NCI-H748 treated with DMSO at 0.1 percent for 48 hours (cell line): ENCODE data around the gene MBIP.

Experiments used
- DNase-seq: peaks from one replicate; lab custom pipeline; 2025; lab: John Stamatoyannopoulos, UW

Gene MBIP

GRCh38 chr14:36313206-36313605 is 7.2 kb downstream of the MBIP start:
- peak; percentile 47 for DNase-seq

- DNase-seq: no peak
Measured at GRCh38 chr14:36306836-36307235, 13.6 kb downstream of the MBIP start.

- DNase-seq: no peak
Measured at GRCh38 chr14:36304895-36305294, 15.5 kb downstream of the MBIP start.

GRCh38 chr14:36303960-36304359 is 16.5 kb downstream of the MBIP start:
- no peak for DNase-seq

GRCh38 chr14:36302823-36303222 is 17.6 kb downstream of the MBIP start:
- DNase-seq: no peak

- no peak for DNase-seq
Measured at GRCh38 chr14:36301159-36301558, 19.3 kb downstream of the MBIP start.

GRCh38 chr14:36300337-36300736 is 20.1 kb downstream of the MBIP start:
- DNase-seq: no peak

- no peak for DNase-seq
Measured at GRCh38 chr14:36295642-36296627, 24.5 kb downstream of the MBIP start.

GRCh38 chr14:36294543-36294942 is 25.9 kb downstream of the MBIP start:
- no peak for DNase-seq

GRCh38 chr14:36293824-36294223 is 26.6 kb downstream of the MBIP start:
- DNase-seq: no peak

- no peak for DNase-seq
Measured at GRCh38 chr14:36289954-36290353, 30.5 kb downstream of the MBIP start.

- DNase-seq: no peak
Measured at GRCh38 chr14:36288496-36288895, 31.9 kb downstream of the MBIP start.

GRCh38 chr14:36284971-36285595 is 35.4 kb downstream of the MBIP start:
- DNase-seq: no peak

- no peak for DNase-seq
Measured at GRCh38 chr14:36281309-36281708, 39.1 kb downstream of the MBIP start.

- DNase-seq: peak; percentile 63
Measured at GRCh38 chr14:36279306-36280190, 40.9 kb downstream of the MBIP start.

- no peak for DNase-seq
Measured at GRCh38 chr14:36275741-36276140, 44.7 kb downstream of the MBIP start.

GRCh38 chr14:36271939-36272907 is 48.2 kb downstream of the MBIP start:
- no peak for DNase-seq

GRCh38 chr14:36271222-36271621 is 49.2 kb downstream of the MBIP start:
- no peak for DNase-seq

GRCh38 chr14:36270191-36270590 is 50.2 kb downstream of the MBIP start:
- no peak for DNase-seq

- DNase-seq: peak; percentile 40
Measured at GRCh38 chr14:36268121-36268520, 52.3 kb downstream of the MBIP start.

GRCh38 chr14:36264595-36264994 is 55.8 kb downstream of the MBIP start:
- no peak for DNase-seq
